ENCODE data around the gene DPH1.

DNA sequence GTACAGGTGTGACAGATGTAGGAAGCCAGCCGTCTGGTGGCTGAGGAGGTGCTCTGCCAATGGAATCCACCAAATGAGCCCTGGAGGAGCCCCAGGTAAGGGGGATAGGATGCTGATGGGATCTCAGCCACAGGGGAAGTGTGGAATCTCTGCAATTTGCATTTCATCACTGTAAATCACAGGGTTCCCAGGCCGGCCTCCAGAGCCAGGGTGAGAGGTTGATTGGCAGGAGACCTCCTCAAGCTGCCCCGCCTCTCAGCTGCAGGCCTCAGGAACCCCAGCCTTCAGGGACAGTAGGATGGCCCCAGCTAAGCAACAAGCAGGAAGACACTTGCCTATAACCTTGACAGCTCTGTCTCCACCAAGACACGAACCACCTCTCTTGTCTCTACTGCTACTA, 44.3 kb upstream of the DPH1 start:
- TF ChIP-seq, protein P1, sequence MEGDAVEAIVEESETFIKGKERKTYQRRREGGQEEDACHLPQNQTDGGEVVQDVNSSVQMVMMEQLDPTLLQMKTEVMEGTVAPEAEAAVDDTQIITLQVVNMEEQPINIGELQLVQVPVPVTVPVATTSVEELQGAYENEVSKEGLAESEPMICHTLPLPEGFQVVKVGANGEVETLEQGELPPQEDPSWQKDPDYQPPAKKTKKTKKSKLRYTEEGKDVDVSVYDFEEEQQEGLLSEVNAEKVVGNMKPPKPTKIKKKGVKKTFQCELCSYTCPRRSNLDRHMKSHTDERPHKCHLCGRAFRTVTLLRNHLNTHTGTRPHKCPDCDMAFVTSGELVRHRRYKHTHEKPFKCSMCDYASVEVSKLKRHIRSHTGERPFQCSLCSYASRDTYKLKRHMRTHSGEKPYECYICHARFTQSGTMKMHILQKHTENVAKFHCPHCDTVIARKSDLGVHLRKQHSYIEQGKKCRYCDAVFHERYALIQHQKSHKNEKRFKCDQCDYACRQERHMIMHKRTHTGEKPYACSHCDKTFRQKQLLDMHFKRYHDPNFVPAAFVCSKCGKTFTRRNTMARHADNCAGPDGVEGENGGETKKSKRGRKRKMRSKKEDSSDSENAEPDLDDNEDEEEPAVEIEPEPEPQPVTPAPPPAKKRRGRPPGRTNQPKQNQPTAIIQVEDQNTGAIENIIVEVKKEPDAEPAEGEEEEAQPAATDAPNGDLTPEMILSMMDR (IDR thresholded peaks at IDR 0.05) = no peak
- no peak for TF ChIP-seq POLR2A (IDR thresholded peaks at IDR 0.05)

Data from thyroid gland (tissue), 4 donors.